ENCODE measurements around the gene OSBPL10. TPM values are rescaled to one million over a fixed set of nuclear protein-coding genes. Genes with fewer than 3 reads are reported as not detected.

The OSBPL10 gene
- total RNA-seq, 1 donor from 2014 or later, result 5.8 TPM

DNA sequence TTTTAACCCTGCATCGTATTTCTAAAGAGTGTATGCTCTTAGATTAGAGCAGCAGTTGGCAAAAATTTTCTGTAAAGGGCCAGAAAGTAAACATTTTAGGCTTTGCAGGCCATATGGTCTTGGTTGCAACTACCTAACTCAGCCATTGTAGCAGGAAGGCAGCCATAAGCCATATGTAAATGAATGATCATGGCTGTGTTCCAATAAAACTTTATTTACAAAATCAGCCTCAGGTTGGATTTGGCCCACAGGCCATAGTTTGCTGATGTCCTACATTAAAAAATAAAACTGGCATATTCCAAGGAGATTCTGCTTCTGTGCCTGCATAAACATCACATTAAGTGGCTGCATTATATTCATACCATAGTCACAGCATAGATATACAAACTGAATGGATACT is 313.5 kb downstream of the OSBPL10 start:
- intact Hi-C loops (cut with DNase I), result no loop called here
- DNase-seq (ENCODE audit: low spot score), result no peak

DNA sequence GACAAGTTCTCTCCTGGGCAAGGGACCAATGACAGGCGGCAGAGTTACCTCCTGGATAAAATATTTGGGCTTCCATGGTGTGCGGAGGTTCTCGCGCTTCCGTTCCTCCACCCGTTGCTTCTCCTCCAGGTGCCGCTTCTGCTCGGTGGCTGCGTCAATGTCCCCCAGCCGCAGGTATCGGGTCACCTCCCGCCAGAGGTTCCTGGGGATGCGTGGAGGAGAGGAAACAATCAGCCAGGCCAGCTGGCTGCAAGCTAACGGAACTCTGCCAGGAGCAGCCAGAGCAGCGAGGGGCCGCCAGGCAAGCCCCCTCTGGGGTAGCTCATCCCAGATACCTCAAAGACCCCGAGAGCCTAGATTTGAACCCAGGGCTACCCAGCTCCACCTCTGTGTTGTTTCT is 317.0 kb downstream of the OSBPL10 start:
- no peak for DNase-seq (ENCODE audit: low spot score)
- intact Hi-C loops (cut with DNase I), result no loop called here

DNA sequence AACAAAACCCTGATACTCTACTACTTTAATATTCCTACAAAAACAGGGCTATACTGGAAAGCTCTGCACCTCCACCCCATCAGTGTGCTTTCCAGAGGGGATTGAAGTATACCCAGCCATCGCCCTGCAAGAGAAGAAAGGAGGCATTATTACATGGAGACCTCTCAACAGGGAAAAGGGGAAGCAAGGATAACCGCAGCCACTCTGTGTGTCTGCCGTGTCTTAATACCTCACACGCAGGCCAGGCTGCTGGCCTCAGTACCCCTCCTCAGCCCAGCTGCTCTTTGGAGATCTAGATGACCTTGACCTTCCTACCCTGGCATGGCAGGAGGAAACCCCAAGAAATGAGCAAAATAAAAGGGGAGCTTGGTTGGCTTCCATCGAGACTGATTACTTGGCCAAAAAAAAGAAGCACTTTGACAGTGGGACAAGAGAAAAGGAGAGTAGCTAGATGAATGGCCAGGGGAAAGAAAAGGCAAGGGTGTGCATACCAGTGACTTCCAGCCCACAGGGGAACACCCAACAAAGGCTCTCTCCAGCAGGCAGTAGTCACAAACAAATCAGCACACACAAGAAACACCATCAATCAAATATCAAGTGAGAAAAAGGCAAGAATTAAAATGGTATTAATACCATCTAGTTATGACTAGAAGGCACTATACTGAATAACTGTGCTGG is 318.9 kb downstream of the OSBPL10 start:
- DNase-seq (ENCODE audit: low spot score), result no peak
- intact Hi-C loops (cut with DNase I), result no loop called here

DNA sequence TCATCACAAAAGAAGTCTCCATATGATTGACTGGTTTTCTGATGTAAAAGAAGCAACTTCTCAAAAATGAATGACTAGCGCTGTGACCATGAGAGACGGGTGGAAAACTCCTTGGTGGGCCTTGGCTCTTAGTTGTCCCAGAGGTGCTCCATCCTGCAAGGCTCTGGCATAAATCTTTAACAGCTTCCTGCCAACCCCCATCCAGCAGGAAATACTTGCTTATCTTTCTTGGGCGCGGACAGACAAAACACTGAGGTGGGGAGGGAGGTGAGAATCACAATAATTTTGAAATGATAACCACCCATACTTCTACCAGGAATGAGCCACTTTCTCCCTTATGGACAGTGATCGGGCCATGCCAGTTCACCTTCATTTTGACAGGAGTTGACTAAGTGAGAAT is 319.8 kb downstream of the OSBPL10 start:
- intact Hi-C loops (cut with DNase I), result no loop called here
- no peak for DNase-seq (ENCODE audit: low spot score)

DNA sequence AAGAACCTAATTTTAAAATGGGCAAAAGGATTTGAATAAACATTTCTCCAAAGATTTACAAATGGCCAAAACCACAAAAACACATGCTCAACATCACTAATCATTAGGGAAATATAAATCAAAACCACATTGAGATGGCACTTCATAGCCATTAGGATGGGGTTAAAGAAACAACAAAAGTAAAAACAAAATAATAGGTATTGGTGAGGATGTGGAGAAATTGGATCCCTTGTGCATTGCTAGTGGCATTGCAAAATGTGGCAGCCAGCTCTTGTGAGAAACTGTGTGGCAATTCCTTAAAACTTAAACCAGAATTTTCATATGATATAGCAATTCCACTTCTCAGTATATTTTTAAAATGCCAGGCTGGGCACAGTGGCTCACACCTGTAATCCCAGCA is 321.8 kb downstream of the OSBPL10 start:
- intact Hi-C loops (cut with DNase I), result no loop called here
- DNase-seq (ENCODE audit: low spot score), result no peak

DNA sequence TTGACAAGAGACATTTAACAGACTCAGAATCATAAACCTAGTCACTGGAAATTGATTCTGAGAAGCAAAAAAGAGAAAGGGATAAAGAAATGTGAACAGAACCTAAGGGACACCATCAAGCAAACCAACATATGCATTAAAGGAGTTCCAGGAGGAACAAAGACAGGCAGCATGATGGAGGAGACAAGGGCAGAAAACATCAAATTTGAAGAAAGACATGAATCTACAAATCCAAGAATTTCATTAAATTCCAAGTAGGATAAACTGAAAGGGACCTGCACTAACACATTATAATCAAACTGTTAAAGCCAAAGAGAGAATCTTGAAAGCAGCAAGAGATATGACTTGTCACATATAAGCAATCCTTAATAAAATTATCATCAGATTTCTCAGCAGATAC is 326.1 kb downstream of the OSBPL10 start:
- intact Hi-C loops (cut with DNase I), result no loop called here

DNA sequence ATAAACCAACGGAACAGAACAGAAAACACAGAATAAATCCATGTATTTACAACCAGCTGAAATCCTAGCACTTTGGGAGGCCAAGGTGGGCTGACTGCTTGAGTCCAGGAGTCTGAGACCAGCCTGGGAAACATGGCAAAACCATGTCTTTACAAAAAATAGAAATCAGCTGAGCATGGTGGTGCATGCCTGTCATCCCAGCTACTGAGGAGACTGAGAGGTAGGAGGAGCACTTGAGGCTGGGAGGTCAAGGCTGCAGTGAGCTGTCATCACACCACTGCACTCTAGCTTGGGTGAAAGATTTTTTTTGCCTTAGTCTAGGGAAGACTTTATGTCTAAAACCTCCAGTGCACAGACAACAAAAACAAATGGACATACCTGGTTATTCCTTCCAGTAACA is 327.6 kb downstream of the OSBPL10 start:
- DNase-seq (ENCODE audit: low spot score), result no peak
- intact Hi-C loops (cut with DNase I), result no loop called here

More for the DNA sequence above, 326.1 kb downstream of the OSBPL10 start:
- DNase-seq (ENCODE audit: low spot score), result no peak

DNA sequence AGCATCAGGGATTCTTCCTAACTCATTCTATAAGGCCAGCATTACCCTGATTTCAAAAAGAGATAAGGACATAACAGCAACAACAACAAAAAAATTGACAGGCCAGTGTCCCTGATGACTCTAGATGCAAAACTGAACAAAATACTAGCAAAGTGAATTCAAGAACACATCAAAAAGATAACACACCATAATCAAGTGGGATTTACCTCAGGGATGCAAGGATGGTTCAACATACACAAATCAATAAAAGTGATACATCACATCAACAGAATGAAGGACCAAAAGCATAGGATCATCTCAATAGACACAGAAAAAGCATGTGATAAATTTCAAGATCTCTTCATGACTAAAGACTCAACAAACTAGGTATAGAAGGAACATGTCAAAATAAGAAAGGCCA is 328.8 kb downstream of the OSBPL10 start:
- intact Hi-C loops (cut with DNase I), result no loop called here
- no peak for DNase-seq (ENCODE audit: low spot score)

DNA sequence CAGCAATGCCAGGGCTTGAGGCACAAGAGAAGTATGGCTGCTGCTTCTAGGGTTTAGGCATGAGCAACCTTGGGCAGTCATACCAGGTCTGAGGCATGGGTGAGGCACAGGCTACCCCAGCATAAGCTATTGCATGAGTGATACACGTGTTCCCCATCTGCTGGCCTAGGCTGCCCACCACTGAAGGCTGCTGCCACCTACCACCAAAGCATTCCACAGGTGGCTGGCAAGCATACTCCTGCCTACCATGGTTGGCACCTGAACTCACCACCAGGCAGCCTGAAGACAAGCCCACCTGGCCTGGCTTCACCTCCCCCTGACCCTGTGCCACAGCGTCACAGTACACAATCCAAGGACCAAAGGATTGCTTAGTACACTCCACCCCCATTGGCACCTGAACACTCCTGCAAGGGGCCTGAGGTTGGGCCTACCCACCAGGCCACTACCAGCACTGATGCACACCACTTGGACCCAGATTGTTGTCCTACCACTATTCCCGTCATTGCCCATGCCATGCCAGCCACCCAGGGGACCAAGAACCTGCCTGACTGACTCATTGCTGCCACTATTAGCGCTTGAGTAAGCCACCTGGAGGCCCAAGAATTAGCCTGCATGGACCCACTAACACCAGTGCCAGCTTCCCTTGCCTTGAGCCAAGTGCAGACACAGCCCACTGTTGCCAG is 332.6 kb downstream of the OSBPL10 start:
- DNase-seq (ENCODE audit: low spot score), result no peak
- intact Hi-C loops (cut with DNase I), result no loop called here

DNA sequence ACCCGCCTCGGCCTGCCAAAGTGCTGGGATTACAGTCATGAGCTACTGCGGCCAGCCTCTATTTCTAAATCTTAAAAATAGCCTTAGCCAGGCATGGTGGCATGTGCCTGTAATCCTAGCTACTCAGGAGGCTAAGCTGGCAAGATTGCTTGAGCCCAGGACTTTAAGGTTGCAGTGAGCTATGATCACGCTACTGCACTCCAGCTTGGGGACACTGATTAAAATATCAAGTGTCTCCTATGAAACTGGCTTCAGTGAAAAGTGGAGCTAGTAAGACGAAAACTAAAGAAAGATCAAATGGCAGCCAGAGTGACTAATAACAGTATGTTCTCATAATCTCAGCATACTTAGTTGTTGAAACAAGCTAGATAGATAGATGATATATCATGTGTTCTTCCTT is 335.8 kb downstream of the OSBPL10 start:
- no peak for DNase-seq (ENCODE audit: low spot score)
- intact Hi-C loops (cut with DNase I), result no loop called here

DNA sequence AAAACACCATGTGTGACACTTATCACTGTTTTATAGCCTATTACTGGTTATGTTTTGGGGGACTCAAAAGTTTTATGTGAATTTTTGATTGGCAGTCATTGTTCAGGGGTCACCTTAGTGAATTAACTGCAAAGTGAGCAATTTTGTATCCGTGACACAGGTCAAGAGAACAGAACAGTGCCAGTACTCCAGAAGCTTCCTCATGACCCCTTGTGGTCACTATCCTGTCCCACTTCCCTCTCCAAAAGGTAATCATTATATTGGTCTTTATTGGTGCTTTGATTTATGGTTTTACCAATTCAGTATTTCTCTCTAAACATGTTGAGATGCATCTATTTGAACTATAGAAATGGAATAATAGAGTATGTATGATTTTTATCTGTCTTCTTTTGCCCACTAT is 341.2 kb downstream of the OSBPL10 start:
- no peak for DNase-seq (ENCODE audit: low spot score)
- intact Hi-C loops (cut with DNase I), result no loop called here

DNA sequence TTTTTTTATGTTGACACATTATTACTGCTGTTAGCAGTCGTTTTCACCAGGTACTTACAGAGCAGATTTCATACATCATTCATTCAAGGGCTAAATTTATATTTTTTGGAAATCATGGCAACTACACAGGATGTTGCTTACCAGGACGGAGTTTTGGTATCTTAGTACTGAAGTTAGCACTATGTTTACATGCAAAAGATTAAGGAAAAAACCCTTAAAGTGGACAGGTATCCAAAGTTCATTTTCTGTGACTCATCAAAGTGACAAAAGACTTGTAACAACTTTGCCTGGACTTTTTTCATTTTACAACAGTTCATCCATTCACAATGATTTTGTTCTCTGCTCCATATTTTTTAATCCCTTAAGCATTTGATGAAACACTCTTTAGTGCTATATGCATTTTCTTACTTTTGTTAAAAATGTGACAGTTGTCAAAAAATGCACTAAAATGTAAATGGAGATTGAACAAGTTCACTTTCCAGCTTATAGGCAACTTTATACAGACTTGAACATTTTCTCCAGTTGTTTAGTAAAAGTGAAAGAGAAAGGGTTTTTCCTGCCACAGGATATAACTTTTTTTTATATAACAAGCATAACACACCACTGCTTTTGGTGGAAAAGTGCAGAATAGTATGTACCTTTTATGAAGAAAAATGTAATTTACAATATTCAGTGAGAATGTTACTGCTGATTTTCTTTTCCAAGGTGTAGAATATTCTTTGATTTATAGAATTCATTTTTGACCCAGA is 344.2 kb downstream of the OSBPL10 start:
- no peak for DNase-seq (ENCODE audit: low spot score)
- intact Hi-C loops (cut with DNase I), result no loop called here

DNA sequence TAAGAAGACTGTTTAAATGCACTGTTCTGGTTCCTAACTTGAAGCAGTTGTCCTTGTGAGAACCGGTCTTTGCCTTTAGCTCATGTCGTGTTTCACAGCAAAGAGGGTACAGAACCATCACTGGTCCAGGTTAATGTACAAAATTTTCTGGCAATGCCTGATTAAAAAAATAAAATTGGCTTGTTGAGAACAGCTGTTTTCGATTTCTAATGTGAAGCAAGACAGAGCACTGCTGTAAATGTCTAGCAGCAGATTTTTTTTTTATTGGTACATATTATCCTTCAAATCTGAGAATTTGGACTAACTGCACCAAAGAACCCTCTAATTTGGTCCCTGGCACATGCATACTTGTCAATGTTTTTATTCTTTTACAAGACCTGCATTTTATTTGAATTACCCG is 345.0 kb downstream of the OSBPL10 start:
- intact Hi-C loops (cut with DNase I), result no loop called here

DNA sequence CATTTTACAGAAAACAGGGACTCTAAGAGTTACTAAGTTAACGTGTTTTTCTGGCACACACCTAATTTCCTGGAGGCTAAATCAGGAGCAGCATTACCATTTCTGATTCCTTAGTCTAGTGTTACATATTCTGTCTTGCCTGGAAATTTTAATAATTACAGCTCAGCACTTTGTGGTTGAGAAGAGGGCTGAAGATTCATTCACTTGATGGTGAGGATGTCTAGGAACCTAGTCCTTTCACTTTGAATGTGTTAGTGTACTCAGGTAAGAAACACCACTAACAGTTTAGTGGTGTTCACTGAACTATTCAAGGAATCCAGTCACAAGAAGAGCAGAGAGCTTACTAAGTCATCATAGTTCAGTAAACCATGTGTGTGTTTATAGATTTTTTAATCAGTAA is 345.5 kb downstream of the OSBPL10 start:
- intact Hi-C loops (cut with DNase I), result no loop called here
- no peak for DNase-seq (ENCODE audit: low spot score)

More for the DNA sequence above, 345.0 kb downstream of the OSBPL10 start:
- DNase-seq (ENCODE audit: low spot score), result no peak

DNA sequence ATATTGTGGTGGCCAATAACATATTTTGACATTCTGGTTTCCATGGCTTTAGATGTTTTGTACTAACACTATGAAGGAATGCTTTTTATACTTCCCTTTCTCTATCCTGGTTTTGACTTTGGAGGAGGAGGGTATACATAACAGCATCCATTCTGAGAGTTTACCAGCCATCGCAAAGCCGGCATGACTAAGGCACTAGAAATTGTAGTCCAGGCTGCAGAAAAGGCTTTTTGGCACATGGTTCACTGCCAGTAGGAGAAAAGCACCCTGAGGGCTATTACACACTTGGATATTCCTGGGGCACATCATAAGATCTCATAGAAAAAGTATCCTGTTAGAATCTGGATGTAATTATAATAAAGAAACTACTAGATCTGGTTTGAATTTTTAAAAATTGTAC is 346.6 kb downstream of the OSBPL10 start:
- intact Hi-C loops (cut with DNase I), result no loop called here
- no peak for DNase-seq (ENCODE audit: low spot score)

DNA sequence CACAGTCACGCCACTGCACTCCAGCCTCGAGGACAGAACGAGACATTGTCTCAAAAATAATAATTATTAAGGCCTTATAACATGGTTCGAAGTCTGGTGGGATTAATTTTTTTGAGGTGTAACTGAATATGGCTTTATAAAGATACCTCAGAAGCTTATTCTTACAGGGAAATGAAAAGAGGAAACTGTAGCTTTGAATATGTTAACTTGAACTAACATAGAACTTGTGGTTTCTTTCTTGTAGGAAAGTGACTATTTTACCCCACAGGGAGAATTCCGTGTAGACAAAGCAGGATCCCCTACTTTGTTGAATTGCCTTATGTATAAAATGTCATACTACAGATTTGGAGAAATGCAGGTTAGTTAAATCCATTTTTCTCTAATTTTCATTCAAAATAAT is 352.0 kb downstream of the OSBPL10 start:
- no peak for DNase-seq (ENCODE audit: low spot score)

DNA sequence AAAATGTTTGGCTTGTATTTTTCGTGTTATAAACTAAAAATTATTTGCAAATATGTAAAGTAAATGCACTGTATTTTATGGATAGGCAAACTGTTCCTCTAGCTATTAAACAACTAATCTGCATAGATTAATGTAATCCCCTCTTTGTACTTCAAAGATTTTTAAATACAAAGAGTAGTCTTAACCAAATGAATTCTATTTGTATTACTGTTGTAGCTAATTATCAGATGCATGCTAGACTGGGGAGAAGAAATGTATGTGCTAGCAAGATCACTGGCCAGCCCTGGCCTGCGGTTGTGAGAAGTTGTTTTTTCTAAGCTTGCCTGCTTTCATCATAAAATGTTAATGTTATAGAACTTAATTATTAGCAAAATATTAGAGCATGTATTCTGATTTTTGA is 355.7 kb downstream of the OSBPL10 start:
- intact Hi-C loops (cut with DNase I), result no loop called here
- no peak for DNase-seq (ENCODE audit: low spot score)

More for the DNA sequence above, 352.0 kb downstream of the OSBPL10 start:
- intact Hi-C loops (cut with DNase I), result no loop called here

DNA sequence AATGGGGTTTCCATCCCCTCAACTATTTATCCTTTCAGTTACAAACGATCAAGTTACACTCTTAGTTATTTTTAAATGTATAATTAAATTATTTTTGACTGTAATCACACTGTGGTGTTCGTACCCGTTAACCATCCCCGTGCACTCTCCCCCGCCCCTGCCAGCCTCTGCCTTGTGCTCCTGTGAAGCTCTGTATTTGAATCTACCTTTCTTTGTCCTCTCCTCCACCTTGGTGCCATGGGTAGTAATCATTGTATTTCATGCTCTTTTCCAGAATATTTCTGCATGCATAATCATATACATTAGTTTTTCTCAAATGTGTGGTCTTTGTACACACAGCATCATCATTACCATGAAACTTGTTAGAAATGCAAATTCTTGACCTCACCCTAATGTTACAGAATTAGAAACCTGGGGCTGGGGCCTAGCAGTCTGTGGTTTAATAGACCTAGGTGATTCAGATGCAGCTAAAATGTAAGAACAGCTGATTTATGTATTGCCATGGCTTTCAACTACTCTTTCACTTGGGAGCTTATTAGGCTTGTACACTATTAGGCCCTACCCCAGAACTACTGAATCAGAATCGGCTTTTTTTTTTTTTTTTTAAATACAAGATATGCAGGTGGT is 356.9 kb downstream of the OSBPL10 start:
- no peak for DNase-seq (ENCODE audit: low spot score)
- intact Hi-C loops (cut with DNase I), result no loop called here

DNA sequence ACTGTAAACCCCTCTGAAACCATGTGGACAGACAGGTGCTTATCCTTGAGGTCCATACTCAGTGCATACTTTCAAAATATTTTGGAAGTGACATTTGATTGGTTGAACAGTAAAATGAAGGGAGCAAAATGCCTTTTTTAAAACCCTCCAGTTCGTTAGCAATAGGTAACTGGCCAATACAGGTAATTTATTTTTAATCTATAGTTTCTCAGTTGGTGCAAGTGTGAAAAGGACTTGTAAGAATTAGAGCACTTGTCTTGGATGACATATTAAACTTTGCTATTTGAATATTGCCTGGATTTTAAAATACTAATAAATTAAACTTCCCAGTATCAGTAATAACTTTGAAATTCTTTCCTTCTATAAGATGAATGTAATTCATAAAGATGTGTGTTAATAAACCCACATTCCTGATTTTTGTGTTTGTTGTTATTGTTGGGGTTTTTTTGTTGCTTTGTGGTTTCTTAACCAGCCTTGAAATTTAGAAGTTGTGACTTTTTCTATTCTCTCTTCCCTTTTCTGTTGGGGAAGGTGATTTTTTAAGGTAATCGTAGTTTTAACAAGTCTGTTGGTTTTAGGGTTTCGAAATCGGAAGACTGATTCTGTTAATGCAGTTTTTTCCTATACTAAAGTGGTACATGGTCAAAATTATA is 358.3 kb downstream of the OSBPL10 start:
- intact Hi-C loops (cut with DNase I), result no loop called here
- DNase-seq (ENCODE audit: low spot score), result no peak

DNA sequence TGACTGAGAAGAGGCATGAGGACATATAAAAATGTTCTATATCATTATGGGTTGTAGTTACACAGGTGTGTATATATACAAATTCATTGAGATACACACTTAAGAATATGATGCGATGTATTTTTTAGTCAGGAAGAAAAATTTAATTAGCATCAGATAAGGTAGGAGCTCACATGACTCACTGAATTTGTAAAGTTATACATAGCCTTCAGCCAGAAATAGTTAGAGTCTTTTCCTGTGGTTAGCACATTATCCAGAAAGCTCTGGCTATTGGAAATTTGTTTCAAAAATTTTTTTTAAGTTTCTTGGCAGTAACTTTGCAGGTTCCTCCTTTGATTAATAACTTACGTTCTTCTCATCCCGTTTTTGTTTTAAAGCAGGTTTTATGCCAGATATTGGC is 359.7 kb downstream of the OSBPL10 start:
- intact Hi-C loops (cut with DNase I), result no loop called here
- DNase-seq (ENCODE audit: low spot score), result no peak

All from cardiac septum (tissue), 1 donor.